GM21786 (cell line): ENCODE results near the gene EIF5A.

Source experiments
- ATAC-seq: cut with Tn5 transposase; IDR thresholded peaks from one replicate; pipeline ENCODE4 v1.9.1; 2021; ENCODE audit not compliant: unreplicated experiment

EIF5A gene

GRCh38 chr17:7284911-7285310, 22.5 kb upstream of the EIF5A start:
- ATAC-seq = no peak

GRCh38 chr17:7285679-7286078, 21.7 kb upstream of the EIF5A start:
- no peak for ATAC-seq

GRCh38 chr17:7289256-7290032, 18.0 kb upstream of the EIF5A start:
- no peak for ATAC-seq

GRCh38 chr17:7290166-7290565, 17.3 kb upstream of the EIF5A start:
- ATAC-seq = no peak

GRCh38 chr17:7290685-7291084, 16.7 kb upstream of the EIF5A start:
- no peak for ATAC-seq

GRCh38 chr17:7292194-7292593, 15.2 kb upstream of the EIF5A start:
- ATAC-seq = no peak

GRCh38 chr17:7292729-7293128, 14.7 kb upstream of the EIF5A start:
- ATAC-seq = no peak

- ATAC-seq = no peak
Measured at GRCh38 chr17:7293159-7293558, 14.3 kb upstream of the EIF5A start.

GRCh38 chr17:7293816-7294613, 13.4 kb upstream of the EIF5A start:
- no peak for ATAC-seq

GRCh38 chr17:7294614-7295153, 12.7 kb upstream of the EIF5A start, which contains the start of gene YBX2:
TSS of gene YBX2 (minus strand) at chr17:7294639. CDS start at chr17:7294500, 139 bp downstream.
- ATAC-seq = no peak

- no peak for ATAC-seq
Measured at GRCh38 chr17:7295230-7296180, 11.9 kb upstream of the EIF5A start.

- no peak for ATAC-seq
Measured at GRCh38 chr17:7296189-7296861, 11.1 kb upstream of the EIF5A start.

- ATAC-seq = no peak
Measured at GRCh38 chr17:7304179-7304578, 3.2 kb upstream of the EIF5A start.

- no peak for ATAC-seq
Measured at GRCh38 chr17:7307686-7308624, 527 bp downstream of the EIF5A start.

- ATAC-seq = no peak
Measured at GRCh38 chr17:7308625-7309433, 1.4 kb downstream of the EIF5A start.

GRCh38 chr17:7309628-7310027, 2.2 kb downstream of the EIF5A start:
- ATAC-seq = no peak

- no peak for ATAC-seq
Measured at GRCh38 chr17:7311110-7311705, 3.8 kb downstream of the EIF5A start.
